ENCODE measurements around the gene TMPRSS11B.
"Not testable (repeated sequence)": the region's sequence is repeated elsewhere in the genome, so short reads cannot be mapped to it uniquely, and the experiment has no call there.

The TMPRSS11B gene

DNA sequence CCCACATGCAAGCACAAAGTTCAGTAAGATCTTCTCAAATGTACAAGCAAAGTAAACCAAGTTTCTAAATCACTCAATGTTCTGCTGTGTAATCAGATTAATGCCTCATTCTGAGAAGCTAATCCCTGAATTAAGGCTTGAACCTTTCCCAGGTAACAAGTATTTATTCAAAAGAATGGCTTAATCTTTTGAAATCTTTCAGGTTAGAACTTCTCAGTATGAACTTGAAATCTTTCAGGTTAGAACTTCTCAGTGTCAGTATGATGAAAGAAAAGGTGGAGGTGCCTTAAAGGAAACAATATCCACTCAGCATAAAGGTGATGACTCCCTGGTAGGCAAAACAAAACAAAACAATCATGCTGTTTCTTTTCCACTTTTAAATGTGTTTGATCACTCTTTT is 29.0 kb downstream of the TMPRSS11B start:
- DNase-seq: no peak

- DNase-seq: no peak
These were observed 36.5 kb downstream of the TMPRSS11B start for GRCh38 chr4:68209003-68209402.

DNA sequence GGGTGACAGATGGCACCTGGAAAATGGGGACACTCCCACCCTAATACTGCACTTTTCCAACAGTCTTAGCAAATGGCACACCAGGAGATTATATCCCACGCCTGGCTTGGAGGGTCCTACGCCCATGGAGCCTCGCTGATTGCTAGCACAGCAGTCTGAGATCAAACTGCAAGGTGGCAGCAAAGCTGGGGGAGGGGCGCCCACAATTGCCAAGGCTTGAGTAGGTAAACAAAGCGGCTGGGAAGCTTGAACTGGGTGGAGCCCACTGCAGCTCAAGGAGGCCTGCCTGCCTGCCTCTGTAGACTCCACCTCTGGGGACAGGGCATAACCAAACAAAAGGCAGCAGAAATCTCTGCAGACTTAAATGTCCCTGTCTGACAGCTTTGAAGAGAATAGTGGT is 51.2 kb downstream of the TMPRSS11B start:
- not testable (repeated sequence) for DNase-seq

- DNase-seq: no peak
These were observed 52.3 kb downstream of the TMPRSS11B start for GRCh38 chr4:68193194-68193593.

DNA sequence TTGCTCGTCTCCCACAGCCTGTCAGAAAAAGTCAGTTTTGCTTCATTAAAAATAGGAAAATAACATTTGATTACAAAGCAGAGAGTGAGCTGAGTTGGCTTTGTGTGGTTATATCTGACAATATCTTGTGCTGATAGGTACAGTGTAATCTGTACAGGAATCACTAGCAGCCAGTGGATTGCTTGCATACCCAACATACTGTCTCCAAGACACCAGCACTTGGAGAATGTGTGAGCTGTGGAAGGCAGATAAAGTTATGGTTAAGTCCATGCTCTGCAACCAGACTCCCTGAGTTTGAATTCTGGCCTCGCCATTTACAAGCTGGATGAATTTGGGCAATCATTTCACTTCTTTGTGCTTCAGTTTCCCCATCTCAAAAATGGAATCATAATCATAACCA is 58.3 kb downstream of the TMPRSS11B start:
- DNase-seq: no peak

DNA sequence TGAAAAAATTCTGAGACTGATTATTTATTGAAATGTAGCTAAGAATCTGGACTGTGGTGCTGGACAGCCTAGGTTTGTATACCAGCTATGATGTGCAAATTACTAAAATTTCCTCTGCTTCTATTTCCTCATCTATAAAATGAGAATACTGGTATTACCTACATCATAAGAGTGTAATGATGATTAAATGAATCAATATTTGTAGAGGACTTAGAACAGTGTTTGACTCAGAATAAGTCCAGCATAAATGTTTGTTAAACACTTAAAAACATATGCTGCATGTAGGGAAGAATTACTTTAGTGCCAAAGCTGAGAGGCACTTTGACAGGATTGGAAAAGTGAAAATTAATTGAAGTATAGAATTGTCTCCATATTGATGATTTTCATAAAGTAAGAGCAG is 60.6 kb downstream of the TMPRSS11B start:
- no peak for DNase-seq

DNA sequence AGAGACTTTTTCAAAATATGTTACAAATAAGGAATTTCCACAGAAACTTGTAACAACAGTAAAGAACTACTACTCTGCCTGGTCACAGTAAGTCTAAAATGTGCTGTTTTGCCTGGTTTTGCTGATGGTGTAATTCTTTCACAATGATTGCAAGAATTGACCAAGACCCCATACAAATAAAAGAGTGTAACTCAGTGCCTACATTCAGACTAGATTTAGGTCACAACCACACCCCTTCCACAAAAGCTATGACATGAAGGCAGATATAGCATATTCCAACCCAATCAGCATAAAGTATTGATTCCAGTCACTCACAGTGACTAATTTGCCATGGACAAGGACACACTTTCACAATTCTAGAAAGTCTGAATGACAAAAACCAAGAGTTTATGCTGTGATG is 62.1 kb downstream of the TMPRSS11B start:
- DNase-seq: no peak

GRCh38 chr4:68182382-68182820 is 63.1 kb downstream of the TMPRSS11B start:
- DNase-seq: no peak

GRCh38 chr4:68180849-68181526 is 64.5 kb downstream of the TMPRSS11B start:
- no peak for DNase-seq

DNA sequence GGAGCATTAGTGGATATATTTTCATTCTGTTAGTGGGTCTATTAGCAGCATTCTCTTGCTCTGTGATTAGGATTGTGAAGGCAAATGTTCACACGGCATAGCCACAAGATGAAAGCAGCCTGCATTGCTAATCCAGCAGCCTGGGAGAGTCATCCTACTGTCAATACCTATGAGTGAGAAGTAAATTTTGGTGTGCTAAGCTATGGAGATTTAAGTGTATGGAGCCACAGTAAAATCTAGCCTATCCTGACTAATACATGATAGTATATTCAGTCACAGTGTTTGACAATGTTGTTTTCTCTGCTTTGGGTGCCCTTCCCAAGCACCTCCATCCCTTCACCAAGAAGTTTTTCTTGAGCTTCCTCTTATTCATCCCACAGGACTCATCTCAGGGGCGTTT is 68.6 kb downstream of the TMPRSS11B start:
- DNase-seq: no peak
